HL-60 (cell line): ENCODE measurements around the gene KIZ.

Experiments used
- DNase-seq, 2 experiments: peaks; one replicate each; pipeline ENCODE4 v3.0.0-alpha.2; 2010 to 2020; ENCODE audit warnings: low read depth in 1 of 2, low spot score in 1 of 2
- H3K27ac ChIP-seq: fragments of 250-450 bp; sonication (Bioruptor Pico); replicated peaks from 2 replicates; pipeline ENCODE4 v1.5.1; 2020; ENCODE audit warnings: mild to moderate bottlenecking, moderate library complexity
- H3K27me3 ChIP-seq: fragments of 250-450 bp; sonication (Bioruptor Pico); 2 replicates; pipeline ENCODE4 v1.5.1; 2021; ENCODE audit warnings: mild to moderate bottlenecking, moderate library complexity; ENCODE audit not compliant: insufficient read depth, poor library complexity, severe bottlenecking
- H3K4me3 ChIP-seq: replicated peaks from 2 replicates; pipeline ENCODE4 v1.5.1; 2011; ENCODE audit warnings: mild to moderate bottlenecking, control low read depth, low read length; ENCODE audit not compliant: insufficient read depth
- GABPA ChIP-seq: IDR thresholded peaks from 2 replicates; pipeline ENCODE4 v1.6.1; 2012; ENCODE audit warnings: low read depth
- POLR2AphosphoS5 ChIP-seq: IDR thresholded peaks from 2 replicates; pipeline ENCODE4 v1.6.1; 2012; ENCODE audit warnings: low read depth
- SPI1 ChIP-seq: IDR thresholded peaks from 2 replicates; pipeline ENCODE4 v1.6.1; 2012; ENCODE audit warnings: low read depth, mild to moderate bottlenecking, borderline replicate concordance
- TF ChIP-seq, protein P1 (sequence below): IDR thresholded peaks from one replicate; pipeline ENCODE4 v1.5.1; 2011; ENCODE audit warnings: low read length, control low read depth, inconsistent platforms; ENCODE audit not compliant: insufficient read depth
- TF ChIP-seq, protein P2 (sequence below): IDR thresholded peaks from 2 replicates; pipeline ENCODE4 v1.6.1; 2012; ENCODE audit warnings: low read depth; ENCODE audit not compliant: insufficient replicate concordance

Gene KIZ

DNA sequence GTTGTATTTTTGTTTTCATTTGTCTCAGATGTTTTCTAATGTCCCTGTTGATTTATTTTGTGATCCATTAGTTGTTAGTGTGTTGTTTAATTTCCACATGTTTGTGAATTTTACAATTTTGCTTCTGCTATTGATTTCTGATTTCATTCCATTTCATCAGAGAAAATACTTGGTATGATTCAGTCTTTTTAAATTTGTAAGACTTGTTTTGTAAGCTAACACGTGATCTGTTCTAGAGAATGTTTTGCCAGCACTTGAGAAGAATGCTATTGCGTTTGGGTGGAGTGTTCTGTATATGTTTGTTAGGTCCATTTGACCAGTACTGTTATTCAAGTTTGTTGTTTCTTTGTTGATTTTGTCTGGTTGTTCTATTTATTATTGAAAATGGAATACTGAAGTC is 53.9 kb downstream of the KIZ start:
- H3K27ac ChIP-seq = no peak overlapping the region
- H3K4me3 ChIP-seq = no peak overlapping the region
- no peak for DNase-seq
- TF ChIP-seq GABPA (no peak), POLR2AphosphoS5 (no peak), SPI1 (no peak)
- TF ChIP-seq, protein P1, sequence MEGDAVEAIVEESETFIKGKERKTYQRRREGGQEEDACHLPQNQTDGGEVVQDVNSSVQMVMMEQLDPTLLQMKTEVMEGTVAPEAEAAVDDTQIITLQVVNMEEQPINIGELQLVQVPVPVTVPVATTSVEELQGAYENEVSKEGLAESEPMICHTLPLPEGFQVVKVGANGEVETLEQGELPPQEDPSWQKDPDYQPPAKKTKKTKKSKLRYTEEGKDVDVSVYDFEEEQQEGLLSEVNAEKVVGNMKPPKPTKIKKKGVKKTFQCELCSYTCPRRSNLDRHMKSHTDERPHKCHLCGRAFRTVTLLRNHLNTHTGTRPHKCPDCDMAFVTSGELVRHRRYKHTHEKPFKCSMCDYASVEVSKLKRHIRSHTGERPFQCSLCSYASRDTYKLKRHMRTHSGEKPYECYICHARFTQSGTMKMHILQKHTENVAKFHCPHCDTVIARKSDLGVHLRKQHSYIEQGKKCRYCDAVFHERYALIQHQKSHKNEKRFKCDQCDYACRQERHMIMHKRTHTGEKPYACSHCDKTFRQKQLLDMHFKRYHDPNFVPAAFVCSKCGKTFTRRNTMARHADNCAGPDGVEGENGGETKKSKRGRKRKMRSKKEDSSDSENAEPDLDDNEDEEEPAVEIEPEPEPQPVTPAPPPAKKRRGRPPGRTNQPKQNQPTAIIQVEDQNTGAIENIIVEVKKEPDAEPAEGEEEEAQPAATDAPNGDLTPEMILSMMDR = no peak
- TF ChIP-seq, protein P2, sequence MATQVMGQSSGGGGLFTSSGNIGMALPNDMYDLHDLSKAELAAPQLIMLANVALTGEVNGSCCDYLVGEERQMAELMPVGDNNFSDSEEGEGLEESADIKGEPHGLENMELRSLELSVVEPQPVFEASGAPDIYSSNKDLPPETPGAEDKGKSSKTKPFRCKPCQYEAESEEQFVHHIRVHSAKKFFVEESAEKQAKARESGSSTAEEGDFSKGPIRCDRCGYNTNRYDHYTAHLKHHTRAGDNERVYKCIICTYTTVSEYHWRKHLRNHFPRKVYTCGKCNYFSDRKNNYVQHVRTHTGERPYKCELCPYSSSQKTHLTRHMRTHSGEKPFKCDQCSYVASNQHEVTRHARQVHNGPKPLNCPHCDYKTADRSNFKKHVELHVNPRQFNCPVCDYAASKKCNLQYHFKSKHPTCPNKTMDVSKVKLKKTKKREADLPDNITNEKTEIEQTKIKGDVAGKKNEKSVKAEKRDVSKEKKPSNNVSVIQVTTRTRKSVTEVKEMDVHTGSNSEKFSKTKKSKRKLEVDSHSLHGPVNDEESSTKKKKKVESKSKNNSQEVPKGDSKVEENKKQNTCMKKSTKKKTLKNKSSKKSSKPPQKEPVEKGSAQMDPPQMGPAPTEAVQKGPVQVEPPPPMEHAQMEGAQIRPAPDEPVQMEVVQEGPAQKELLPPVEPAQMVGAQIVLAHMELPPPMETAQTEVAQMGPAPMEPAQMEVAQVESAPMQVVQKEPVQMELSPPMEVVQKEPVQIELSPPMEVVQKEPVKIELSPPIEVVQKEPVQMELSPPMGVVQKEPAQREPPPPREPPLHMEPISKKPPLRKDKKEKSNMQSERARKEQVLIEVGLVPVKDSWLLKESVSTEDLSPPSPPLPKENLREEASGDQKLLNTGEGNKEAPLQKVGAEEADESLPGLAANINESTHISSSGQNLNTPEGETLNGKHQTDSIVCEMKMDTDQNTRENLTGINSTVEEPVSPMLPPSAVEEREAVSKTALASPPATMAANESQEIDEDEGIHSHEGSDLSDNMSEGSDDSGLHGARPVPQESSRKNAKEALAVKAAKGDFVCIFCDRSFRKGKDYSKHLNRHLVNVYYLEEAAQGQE = no peak
- H3K27me3 ChIP-seq = no peaks in the 10 kb centered on the region

DNA sequence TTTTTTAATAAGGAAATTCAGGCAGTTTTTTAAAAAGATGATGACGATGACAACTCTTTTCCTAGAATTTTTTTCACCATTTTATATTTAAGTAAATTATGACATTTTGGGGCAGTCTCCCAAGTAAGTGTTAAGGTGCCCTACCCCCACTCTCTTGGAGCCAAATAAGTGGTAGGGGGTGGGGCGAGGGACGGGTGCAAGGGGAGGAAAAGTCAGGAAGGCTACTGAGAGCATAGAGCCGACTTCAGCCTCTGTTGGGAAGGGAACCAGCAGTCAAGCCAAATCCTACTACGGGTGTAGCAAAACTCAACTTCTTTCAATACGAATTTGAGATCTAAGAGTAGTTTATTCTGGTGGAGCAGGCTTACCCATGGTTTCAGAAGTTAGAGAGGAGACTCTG is 54.4 kb downstream of the KIZ start:
- no peak overlapping the region for H3K4me3 ChIP-seq
- no peaks in the 10 kb centered on the region for H3K27me3 ChIP-seq
- H3K27ac ChIP-seq = no peak overlapping the region
- TF ChIP-seq, protein P2 = no peak
- DNase-seq = no peak

DNA sequence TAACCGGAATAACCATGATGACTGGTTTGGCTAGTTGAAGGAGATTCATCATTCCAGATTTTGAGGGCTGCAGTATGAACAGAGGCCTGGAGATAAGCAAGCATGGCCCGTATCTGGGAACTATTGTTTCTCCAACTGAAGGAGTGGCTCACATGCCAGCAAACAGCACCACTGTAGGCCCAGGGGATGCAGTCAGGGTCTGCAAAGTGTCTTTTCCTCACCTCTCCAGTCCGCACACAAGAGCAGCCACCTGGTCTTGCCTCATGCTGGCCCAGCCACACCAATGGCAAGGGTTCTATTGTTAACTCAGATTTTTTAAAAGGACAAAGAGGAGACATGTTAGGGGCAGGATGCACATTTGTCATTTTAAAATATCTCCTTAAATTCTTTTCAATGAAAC is 55.1 kb downstream of the KIZ start:
- TF ChIP-seq GABPA (no peak), POLR2AphosphoS5 (no peak), SPI1 (no peak)
- TF ChIP-seq, protein P2 = no peak
- TF ChIP-seq, protein P1 = no peak
- DNase-seq = no peak
- Histone ChIP-seq H3K27me3 (no peaks in the 10 kb centered on the region), H3K27ac (no peak overlapping the region), H3K4me3 (no peak overlapping the region)
